ENCODE results near the gene CELA2B. TPM values are rescaled to one million over a fixed set of nuclear protein-coding genes. Genes with fewer than 3 reads are reported as not detected.
"Not testable (repeated sequence)": the region's sequence is repeated elsewhere in the genome, so short reads cannot be mapped to it uniquely, and the experiment has no call there.

The CELA2B gene
- total RNA-seq, 1 donor from 2014 or later, result not detected

DNA sequence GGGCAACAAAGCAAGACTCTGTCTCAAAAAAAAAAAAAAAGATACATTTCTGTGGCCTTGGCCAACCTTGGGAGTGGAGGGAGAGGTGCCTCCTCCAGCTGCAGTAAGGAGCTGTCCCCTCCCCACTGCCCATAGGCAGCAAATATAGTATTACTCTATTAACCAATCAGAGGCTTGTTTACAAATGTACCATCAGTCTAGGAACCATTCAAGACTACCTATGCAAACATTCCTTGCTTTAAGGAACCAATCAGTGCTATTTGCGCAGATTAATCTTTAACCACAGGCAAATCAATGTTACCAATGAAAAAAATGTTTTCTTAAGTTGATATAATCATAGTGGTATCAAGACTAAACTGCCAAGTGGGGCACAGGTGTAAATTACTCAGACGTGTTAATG is 18.3 kb upstream of the CELA2B start:
- no peaks in the 10 kb centered on the region for H3K9me3 ChIP-seq (replicated peaks)
- no peak for DNase-seq
- TF ChIP-seq, protein P1, sequence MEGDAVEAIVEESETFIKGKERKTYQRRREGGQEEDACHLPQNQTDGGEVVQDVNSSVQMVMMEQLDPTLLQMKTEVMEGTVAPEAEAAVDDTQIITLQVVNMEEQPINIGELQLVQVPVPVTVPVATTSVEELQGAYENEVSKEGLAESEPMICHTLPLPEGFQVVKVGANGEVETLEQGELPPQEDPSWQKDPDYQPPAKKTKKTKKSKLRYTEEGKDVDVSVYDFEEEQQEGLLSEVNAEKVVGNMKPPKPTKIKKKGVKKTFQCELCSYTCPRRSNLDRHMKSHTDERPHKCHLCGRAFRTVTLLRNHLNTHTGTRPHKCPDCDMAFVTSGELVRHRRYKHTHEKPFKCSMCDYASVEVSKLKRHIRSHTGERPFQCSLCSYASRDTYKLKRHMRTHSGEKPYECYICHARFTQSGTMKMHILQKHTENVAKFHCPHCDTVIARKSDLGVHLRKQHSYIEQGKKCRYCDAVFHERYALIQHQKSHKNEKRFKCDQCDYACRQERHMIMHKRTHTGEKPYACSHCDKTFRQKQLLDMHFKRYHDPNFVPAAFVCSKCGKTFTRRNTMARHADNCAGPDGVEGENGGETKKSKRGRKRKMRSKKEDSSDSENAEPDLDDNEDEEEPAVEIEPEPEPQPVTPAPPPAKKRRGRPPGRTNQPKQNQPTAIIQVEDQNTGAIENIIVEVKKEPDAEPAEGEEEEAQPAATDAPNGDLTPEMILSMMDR (IDR thresholded peaks at IDR 0.05; ENCODE audit: borderline replicate concordance), result no peak
- H3K27me3 ChIP-seq (ENCODE audit: low read depth), result no peaks in the 10 kb centered on the region
- H3K36me3 ChIP-seq, result no peaks in the 10 kb centered on the region
- no peak overlapping the region for H3K27ac ChIP-seq (replicated peaks)
- no peak overlapping the region for H3K4me3 ChIP-seq
- intact Hi-C loops (cut with micrococcal nuclease), result no loop called here
- H3K4me1 ChIP-seq, result no peaks in the 10 kb centered on the region

DNA sequence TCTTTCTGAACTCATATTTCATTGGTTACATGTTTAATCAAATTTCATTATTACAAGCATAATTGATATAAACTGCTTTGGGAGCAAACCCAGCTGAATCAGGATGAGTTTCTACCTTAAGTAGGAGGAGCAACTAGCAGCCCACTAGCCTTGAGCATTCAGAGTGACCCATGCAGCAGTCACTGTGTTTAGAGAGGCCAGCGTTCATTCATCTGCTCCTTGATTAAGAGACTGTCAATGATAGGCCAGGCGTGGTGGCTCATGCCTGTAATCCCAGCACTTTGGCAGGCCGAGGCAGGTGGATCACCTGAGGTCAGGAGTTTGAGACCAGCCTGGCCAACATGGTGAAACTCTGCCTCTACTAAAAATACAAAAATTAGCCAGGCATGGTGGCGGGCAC is 17.5 kb upstream of the CELA2B start:
- not testable (repeated sequence) for DNase-seq

DNA sequence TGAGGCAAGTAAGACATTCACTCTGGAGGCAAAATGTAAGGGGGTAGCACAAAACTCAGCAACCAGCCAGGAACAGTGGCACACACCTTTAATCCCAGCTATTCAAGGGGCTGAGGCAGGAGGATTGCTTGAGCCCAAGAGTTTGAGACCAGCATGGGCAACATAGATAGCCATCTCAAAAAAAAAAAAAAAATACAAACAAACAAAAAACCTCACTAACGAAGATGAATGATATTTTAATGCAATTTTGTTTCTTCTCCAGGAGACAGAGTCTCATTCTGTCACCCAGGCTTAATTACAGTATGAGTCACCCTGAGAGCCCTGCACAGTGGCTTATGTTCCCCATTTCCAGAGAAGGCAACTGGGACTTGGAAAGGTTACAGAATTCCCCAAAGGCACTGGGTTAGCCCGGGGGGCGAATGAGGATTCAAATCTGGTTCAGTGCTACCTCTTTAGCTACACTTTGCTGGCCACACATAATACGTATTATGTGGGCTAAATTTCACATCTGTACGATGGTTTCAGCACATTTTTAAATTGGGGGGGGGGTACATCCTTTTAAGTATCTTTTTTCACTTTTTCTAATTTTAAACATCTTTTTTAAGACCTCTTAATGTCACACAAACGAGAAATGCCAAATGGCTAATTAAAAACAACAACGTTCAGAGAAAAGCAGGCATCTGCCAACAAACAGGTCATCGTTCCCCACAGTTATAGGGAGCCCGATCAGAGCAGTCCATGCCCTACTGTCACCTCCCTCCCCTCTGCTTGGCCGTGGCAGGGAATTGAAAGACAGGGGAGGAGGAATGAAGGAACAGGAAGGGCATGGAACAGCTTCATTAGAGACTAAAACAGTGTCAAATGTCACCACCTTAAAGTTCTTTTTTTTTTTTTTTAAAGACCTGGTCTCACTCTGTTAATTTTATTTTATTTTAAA is 15.9 kb upstream of the CELA2B start:
- no peaks in the 10 kb centered on the region for H3K27me3 ChIP-seq (ENCODE audit: low read depth)
- TF ChIP-seq, protein P1 (IDR thresholded peaks at IDR 0.05; ENCODE audit: borderline replicate concordance), result no peak
- no peak overlapping the region for H3K27ac ChIP-seq (replicated peaks)
- DNase-seq, result no peak
- no peak overlapping the region for H3K4me3 ChIP-seq
- H3K9me3 ChIP-seq (replicated peaks), result no peaks in the 10 kb centered on the region
- no peaks in the 10 kb centered on the region for H3K4me1 ChIP-seq
- H3K36me3 ChIP-seq, result no peaks in the 10 kb centered on the region
- intact Hi-C loops (cut with micrococcal nuclease), result no loop called here

More for the DNA sequence above, 17.5 kb upstream of the CELA2B start:
- H3K36me3 ChIP-seq; H3K9me3 ChIP-seq (replicated peaks); intact Hi-C loops (cut with micrococcal nuclease); H3K4me3 ChIP-seq; H3K4me1 ChIP-seq; H3K27me3 ChIP-seq (ENCODE audit: low read depth); H3K27ac ChIP-seq (replicated peaks): not testable (repeated sequence)

DNA sequence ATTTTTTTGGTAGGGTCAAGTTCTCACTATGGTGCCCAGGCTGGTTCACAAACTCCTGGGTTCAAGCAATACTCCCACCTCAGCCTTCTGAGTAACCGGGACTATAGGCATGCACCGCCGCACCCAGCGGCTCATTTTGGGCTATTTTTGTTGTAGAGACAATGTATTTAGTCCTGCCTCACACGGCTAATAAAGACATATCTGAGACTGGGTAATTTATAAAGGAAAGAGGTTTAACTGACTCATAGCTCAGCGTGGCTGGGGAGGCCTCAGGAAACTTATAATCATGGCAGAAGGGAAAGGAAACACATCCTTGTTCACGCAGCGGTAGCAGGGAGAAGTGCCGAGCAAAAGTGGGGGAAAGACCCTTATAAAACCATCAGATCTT is 15.2 kb upstream of the CELA2B start:
- Histone ChIP-seq H3K4me3 (no peak overlapping the region), H3K4me1 (no peaks in the 10 kb centered on the region), H3K9me3 (replicated peaks) (no peaks in the 10 kb centered on the region), H3K36me3 (no peaks in the 10 kb centered on the region), H3K27me3 (ENCODE audit: low read depth) (no peaks in the 10 kb centered on the region), H3K27ac (replicated peaks) (no peak overlapping the region)
- intact Hi-C loops (cut with micrococcal nuclease), result no loop called here
- DNase-seq, result no peak
- TF ChIP-seq, protein P1 (IDR thresholded peaks at IDR 0.05; ENCODE audit: borderline replicate concordance), result no peak

DNA sequence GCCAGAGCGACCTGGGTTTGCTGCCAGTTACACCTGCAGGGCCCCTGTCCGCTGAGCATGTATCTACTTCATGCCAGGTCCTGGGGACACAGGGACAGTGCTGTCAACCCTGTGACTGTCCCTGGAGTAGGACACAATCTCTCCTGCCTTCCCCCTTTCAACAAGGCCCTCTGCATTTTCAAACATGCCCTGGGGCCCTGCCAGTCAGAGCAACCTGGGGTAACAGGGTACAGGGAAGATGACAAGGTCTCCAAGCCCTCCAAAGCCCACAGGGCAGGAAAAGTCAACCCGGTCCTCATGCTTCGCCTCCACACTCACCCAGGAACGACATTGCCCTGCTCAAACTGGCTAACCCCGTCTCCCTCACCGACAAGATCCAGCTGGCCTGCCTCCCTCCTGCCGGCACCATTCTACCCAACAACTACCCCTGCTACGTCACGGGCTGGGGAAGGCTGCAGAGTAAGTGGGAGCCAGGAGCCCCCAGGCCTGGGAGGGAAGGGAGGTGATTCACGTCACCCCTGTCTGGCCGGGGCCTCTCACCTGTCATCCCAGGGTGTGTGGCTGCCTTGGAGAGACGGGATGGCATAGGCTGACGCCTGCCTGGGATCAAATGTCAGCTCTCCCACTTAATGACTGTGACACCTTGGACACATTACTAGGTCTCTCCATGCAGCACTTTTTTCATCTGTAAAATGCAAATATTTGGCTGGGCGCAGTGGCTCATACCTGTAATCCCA is 12.7 kb upstream of the CELA2B start:
- H3K27ac ChIP-seq (replicated peaks); H3K4me3 ChIP-seq; DNase-seq; intact Hi-C loops (cut with micrococcal nuclease); H3K36me3 ChIP-seq; H3K27me3 ChIP-seq (ENCODE audit: low read depth); H3K4me1 ChIP-seq; H3K9me3 ChIP-seq (replicated peaks): not testable (repeated sequence)

DNA sequence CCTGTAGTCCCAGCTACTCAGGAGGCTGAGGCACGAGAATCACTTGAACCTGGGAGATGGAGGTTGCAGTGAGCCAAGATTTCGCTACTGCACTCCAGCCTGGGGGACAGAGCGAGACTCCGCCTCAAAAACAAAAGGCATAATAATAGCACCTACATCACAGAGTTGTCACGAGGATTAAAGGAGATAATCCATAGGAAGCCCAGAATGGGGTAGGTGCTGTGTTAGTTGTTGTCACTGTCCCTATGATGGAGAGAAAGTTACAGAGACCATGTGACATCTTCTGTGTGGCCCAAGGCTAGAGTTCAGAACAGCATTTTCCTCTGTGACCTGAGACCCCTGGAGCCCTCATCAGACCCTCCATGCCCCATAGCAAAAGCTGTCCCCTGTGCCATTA is 12.0 kb upstream of the CELA2B start:
- H3K27me3 ChIP-seq (ENCODE audit: low read depth); H3K4me3 ChIP-seq; intact Hi-C loops (cut with micrococcal nuclease); H3K4me1 ChIP-seq; H3K27ac ChIP-seq (replicated peaks); DNase-seq; H3K36me3 ChIP-seq; H3K9me3 ChIP-seq (replicated peaks): not testable (repeated sequence)

DNA sequence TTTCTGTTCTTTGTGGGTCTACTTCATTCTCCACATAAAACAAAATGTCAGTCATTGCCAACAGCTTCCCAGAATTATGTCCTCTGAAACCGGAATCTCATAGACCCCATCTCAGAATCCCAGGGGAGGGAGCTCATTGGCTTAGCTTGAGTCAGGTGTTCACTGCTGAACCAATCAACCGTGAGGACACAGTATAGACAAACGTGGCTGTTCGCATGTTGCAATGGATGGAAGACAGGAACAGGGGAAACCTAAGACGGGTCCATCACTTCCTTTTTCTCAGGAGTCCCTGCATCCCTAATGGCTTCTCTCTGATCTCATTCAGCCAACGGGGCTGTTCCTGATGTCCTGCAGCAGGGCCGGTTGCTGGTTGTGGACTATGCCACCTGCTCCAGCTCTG is 10.2 kb upstream of the CELA2B start:
- Histone ChIP-seq H3K4me1 (no peaks in the 10 kb centered on the region), H3K27me3 (ENCODE audit: low read depth) (no peaks in the 10 kb centered on the region), H3K36me3 (no peaks in the 10 kb centered on the region), H3K4me3 (no peak overlapping the region), H3K27ac (replicated peaks) (no peak overlapping the region), H3K9me3 (replicated peaks) (no peaks in the 10 kb centered on the region)
- DNase-seq, result no peak
- intact Hi-C loops (cut with micrococcal nuclease), result no loop called here
- TF ChIP-seq, protein P1 (IDR thresholded peaks at IDR 0.05; ENCODE audit: borderline replicate concordance), result no peak

DNA sequence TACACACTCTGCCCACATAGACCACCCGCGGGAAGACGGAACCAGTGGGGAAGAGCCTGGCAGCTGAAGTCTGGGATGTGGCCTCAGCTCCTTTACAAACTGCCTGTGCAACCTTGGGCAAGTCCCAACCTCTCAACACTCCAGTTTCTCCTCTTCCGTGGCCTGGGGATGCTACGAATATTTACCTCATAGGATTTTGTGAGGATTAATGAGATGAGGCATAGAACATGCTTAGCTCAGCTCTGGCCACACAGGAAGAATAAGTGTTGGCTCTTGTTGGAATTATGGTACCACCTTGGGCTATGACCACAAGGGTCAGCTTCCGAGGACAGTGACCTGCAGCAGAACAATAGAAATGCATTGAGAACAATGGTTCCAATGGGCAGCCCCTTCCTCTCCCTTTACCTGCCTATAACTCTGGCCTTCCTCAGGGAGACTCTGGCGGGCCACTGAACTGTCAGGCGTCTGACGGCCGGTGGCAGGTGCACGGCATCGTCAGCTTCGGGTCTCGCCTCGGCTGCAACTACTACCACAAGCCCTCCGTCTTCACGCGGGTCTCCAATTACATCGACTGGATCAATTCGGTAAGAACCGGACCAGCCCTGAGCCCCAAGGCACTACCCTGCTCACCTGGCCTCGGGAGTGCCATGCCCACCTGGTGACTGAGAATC is 8.8 kb upstream of the CELA2B start:
- H3K36me3 ChIP-seq; intact Hi-C loops (cut with micrococcal nuclease); H3K27me3 ChIP-seq (ENCODE audit: low read depth); H3K4me3 ChIP-seq; DNase-seq; H3K27ac ChIP-seq (replicated peaks); H3K9me3 ChIP-seq (replicated peaks); H3K4me1 ChIP-seq: not testable (repeated sequence)
